GM19240 (cell line): ENCODE data around the gene ATXN1L.
"Not testable (repeated sequence)": the region's sequence is repeated elsewhere in the genome, so short reads cannot be mapped to it uniquely, and the experiment has no call there.

Source experiments
- DNase-seq: peaks from one replicate; pipeline ENCODE4 v3.0.0; 2011; ENCODE audit warnings: low spot score; ENCODE audit not compliant: insufficient read length

ATXN1L gene

DNA sequence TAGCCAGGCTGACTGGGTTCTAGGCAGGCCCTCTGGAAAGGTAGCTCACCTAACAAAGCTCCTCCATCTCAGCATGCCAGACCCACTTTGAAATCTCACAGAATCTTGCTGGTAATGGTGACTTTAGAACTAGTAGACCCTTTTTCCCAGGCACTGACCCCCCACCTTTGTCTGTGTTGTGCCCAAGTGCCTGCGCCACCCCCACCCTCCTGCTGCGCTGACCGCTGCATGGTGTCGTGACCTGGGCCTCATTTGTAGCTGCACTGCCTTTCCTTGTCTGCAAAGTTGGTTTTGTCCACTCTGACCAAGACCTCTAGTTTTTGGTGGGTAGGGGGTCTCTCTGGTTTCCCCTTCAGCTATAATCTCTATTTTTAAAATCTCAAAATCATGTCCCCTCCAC, 6.8 kb downstream of the ATXN1L start:
- no peak for DNase-seq

DNA sequence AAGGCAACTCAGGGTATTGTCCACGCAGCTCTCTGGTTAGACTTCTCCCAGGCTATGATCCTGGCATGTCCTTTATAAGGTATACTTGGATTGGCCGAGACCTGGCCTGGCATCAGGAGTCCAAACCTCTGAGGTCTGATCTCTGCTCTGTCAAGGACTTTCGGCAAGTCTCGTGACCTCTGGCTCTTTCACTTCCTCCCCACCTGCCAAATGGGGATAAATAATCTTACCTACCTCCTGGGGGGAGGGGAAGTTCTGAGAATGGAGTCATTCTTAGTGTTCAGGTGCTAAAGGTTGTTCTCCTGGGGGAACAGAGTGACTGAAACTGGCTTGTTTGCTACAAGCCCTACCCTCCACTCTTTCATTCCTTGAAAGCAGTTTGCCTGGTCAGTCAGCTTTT, 7.6 kb downstream of the ATXN1L start:
- peak; percentile 80 for DNase-seq

- no peak for DNase-seq
Observed at GRCh38 chr16:71854369-71854948, 8.7 kb downstream of the ATXN1L start.

GRCh38 chr16:71855937-71856662, 10.3 kb downstream of the ATXN1L start:
- DNase-seq, result no peak

DNA sequence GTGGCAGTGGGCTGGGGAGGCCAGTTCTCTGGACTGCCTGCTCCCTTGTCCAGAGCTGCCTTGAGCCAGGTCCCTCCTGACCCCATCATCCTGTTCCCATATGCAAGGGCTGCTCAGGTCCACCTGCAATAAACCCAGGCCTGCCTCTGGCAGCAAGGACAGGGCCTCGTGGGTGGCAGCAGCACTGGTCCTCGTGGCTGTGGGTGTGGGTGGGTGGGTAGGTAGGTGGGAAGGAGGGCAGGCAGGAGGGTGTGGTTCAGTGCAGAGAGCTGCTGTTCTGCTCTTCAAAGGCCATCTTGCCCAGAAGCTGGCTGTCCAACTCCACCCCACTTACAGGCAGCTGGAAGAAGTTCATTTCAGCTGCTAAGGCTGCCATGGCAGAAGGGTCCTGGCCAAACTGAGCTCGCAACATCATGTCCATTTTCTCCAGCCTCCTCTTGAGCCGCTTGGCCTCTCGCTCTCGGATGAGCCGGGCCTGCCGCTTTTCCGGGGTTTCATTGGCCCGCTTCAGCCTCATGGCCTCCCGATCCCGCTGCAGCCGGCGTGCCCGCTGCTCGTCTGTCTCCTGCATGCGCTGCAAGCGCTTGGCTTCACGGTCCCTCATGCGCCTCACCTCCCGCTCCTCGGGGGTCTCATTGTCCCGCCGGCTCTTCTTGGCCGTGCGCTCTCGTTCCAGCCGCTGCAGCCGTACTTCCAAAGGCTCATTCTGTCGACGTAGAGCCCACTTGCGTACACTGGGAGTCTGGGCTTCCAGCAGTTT, 14.2 kb downstream of the ATXN1L start:
- no peak for DNase-seq

- DNase-seq, result no peak
Observed at GRCh38 chr16:71863995-71864394, 18.2 kb downstream of the ATXN1L start.

- no peak for DNase-seq
Observed at GRCh38 chr16:71865173-71865863, 19.5 kb downstream of the ATXN1L start.

- DNase-seq, result not testable (repeated sequence)
Observed at GRCh38 chr16:71867175-71867574, 21.4 kb downstream of the ATXN1L start.

- no peak for DNase-seq
Observed at GRCh38 chr16:71867939-71868338, 22.2 kb downstream of the ATXN1L start.

GRCh38 chr16:71869089-71869488, 23.3 kb downstream of the ATXN1L start:
- DNase-seq, result no peak

DNA sequence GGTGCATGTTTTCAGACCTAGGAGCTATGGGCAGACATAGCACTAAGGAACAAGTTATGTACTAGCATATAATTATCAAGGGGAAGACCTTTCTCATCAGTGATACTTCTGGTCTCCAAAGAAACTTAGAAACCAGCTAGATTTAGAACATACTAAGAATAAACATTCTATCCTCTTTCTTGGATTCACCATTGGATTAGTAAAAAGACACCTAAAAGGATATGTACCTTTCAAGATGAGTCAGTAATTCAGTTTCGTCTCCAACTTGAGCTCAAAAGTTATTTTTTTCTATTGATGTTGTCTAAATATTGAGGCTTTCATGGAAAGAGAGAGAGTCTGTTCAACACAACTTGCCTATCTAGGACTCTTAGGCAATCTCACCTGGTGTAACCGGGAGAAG, 25.0 kb downstream of the ATXN1L start:
- no peak for DNase-seq

- no peak for DNase-seq
Observed at GRCh38 chr16:71873199-71873598, 27.4 kb downstream of the ATXN1L start.

DNA sequence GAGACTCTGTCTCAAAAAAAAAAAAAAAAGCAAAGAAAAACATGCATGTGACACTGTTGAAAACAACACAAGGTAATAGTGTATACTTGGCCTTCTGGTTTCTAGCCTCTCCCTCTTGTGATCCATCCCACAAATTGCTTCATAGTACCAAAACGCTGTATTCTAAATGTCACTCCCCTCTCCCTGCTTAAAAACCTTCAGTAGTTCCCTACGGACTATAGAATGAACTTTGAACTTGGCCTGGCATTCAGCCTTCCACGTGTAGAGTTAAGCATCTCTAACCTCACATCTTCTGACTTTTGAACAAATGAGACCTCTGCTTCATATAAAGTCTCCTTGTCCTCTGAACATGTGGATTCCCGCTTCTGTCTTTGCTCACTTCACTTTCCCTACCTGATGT, 33.1 kb downstream of the ATXN1L start:
- no peak for DNase-seq

- DNase-seq, result no peak
Observed at GRCh38 chr16:71880176-71880575, 34.4 kb downstream of the ATXN1L start.

DNA sequence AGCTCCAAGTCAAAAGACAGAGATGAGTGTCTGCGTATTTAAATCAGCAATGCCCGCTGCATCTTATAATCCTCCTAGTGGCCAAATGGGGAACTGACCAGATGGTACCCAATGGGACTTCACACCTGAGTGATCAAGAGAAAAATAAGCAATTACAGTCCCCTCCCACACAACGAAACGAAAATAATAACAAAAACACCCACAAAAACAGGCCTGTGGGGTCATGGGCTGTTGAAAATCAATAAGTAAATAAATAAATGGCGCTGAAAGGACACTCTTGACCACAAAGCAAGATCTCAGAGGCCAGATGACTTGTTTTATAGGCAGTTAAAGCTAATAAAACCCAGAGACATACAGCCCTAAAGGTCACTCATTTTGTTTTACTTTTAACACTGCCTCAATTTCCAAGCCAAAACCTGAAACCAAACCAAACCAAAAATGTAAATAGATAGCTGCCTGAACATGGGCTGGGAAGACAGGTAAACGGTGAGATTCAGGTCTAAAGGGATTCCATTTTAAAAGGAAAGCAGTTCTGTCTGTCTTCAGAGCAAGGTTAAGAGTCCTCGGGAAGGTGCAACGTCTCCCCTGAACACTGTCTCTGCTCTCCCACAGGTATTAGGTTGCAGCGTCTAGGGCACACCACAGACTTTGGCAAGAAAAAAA, 36.9 kb downstream of the ATXN1L start:
- DNase-seq, result peak; percentile 63

DNA sequence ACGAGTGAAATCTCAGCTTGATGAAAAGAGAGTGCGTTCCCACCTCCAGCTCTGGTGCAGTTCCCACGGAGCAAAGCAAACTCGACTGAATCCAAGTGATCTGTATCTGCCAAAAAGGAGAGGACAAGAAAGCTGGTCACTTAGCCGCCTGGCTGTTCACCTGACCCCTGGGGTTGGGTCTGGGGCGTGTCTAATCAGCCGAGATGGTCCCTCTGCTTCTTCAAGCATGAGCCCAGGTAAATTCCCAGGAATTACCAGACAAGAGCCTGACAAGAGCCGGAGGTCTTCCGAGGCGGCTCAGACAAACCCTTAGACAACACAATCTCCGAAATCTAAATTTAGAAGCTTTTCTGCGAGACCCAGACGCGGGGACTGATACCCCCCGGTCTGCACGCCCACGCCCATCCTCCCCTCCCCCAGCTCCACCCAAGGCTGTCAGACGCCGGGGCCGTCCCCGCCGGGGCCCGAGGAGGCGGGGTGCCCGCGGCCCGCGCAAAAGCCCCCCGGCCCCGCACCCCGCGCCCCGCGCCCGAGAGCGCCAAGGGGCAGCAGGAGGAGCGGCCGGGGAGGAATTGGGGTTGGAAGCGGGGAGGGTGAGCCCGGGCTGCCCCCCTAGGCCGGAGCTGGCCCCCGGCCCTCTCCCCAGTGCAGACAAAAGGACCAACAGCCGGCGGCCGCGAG, 37.5 kb downstream of the ATXN1L start:
- no peak for DNase-seq

- peak; percentile 57 for DNase-seq
Observed at GRCh38 chr16:71883849-71884638, 38.3 kb downstream of the ATXN1L start, which contains the start of gene ZNF821. TSS of gene ZNF821 (minus strand) at chr16:71884182. CDS start at chr16:71879946, 4,236 bp downstream.

GRCh38 chr16:71885261-71885650, 39.5 kb downstream of the ATXN1L start:
- no peak for DNase-seq

- DNase-seq, result no peak
Observed at GRCh38 chr16:71889147-71889546, 43.4 kb downstream of the ATXN1L start.

DNA sequence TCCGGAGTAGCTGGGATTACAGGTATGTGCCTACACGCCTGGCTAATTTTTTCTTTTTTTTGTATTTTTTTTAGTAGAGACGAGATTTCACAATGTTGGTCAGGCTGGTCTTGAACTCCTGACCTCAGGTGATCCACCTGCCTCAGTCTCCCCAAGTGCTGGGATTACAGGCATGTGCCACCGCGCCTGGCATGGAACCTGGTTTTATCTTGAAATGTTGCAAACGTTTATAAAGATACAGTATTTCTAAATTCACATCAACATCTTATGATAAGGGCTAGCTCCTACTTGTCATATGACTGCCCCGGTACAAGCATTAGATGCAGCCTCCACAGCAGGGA, 48.1 kb downstream of the ATXN1L start:
- DNase-seq, result no peak
